CMK (cell line): ENCODE data around the gene GPX8.

Experiments used
- DNase-seq: peaks from one replicate; pipeline ENCODE4 v3.0.0-alpha.2; 2010; ENCODE audit warnings: low read depth

GPX8 gene

GRCh38 chr5:55172937-55173686 is 13.1 kb downstream of the GPX8 start, which contains the start of gene CDC20B:
TSS of gene CDC20B (minus strand) at chr5:55173177. CDS start at chr5:55173000, 177 bp downstream.
- DNase-seq, result no peak

- DNase-seq, result no peak
Observed at GRCh38 chr5:55173687-55174230, 13.8 kb downstream of the GPX8 start.

GRCh38 chr5:55175781-55176175 is 15.8 kb downstream of the GPX8 start:
- no peak for DNase-seq

- no peak for DNase-seq
Observed at GRCh38 chr5:55176176-55176818, 16.3 kb downstream of the GPX8 start.

- DNase-seq, result no peak
Observed at GRCh38 chr5:55177078-55177477, 17.1 kb downstream of the GPX8 start.

- DNase-seq, result no peak
Observed at GRCh38 chr5:55180016-55180415, 20.0 kb downstream of the GPX8 start.

GRCh38 chr5:55187370-55187769 is 27.4 kb downstream of the GPX8 start:
- no peak for DNase-seq

GRCh38 chr5:55188656-55189540 is 28.9 kb downstream of the GPX8 start:
- no peak for DNase-seq

- no peak for DNase-seq
Observed at GRCh38 chr5:55191165-55191564, 31.2 kb downstream of the GPX8 start.

- DNase-seq, result no peak
Observed at GRCh38 chr5:55205001-55205400, 45.0 kb downstream of the GPX8 start.

- no peak for DNase-seq
Observed at GRCh38 chr5:55211184-55211874, 51.4 kb downstream of the GPX8 start.
